DND-41 (cell line): ENCODE results near the gene RTN4RL1.

Experiments
- ATAC-seq: fragments of 200-7000 bp; cut with Tn5 transposase; 3 replicates; pipeline ENCODE4 v1.9.1; 2021; ENCODE audit warnings: low read depth; ENCODE audit not compliant: insufficient read depth
- DNase-seq: peaks from one replicate; pipeline ENCODE4 v3.0.0-alpha.2; 2020
- H2AFZ ChIP-seq: 2 replicates; pipeline ENCODE4 v1.6.0; 2012; ENCODE audit warnings: low read depth, low read length
- H3K27ac ChIP-seq: 2 replicates; pipeline ENCODE4 v1.5.1; 2012; ENCODE audit warnings: low read length, inconsistent platforms
- H3K27me3 ChIP-seq: fragments of 200-600 bp; sonication (generic); 2 replicates; pipeline ENCODE4 v1.6.0; 2012; ENCODE audit warnings: low read length, mild to moderate bottlenecking, inconsistent platforms; ENCODE audit not compliant: insufficient read depth, poor library complexity
- H3K36me3 ChIP-seq: 2 replicates; pipeline ENCODE4 v1.5.1; 2012; ENCODE audit warnings: low read length, inconsistent platforms; ENCODE audit not compliant: insufficient read depth
- H3K4me1 ChIP-seq: 2 replicates; pipeline ENCODE4 v1.5.1; 2012; ENCODE audit warnings: mild to moderate bottlenecking, low read length; ENCODE audit not compliant: insufficient read depth
- H3K4me2 ChIP-seq: 2 replicates; pipeline ENCODE4 v1.6.0; 2012; ENCODE audit warnings: mild to moderate bottlenecking, moderate library complexity, low read length, inconsistent platforms; ENCODE audit not compliant: insufficient read depth
- H3K4me3 ChIP-seq, 2 experiments: fragments of 200-600 bp in 1 of 2; shearing (Covaris generic) in 1 of 2; 2 replicates each; pipeline ENCODE4 v1.5.1; 2012 to 2016; ENCODE audit warnings: inconsistent platforms in 2 of 2, low read length in 2 of 2, mild to moderate bottlenecking in 2 of 2, low read depth in 1 of 2, moderate library complexity in 1 of 2
- H3K79me2 ChIP-seq: 2 replicates; pipeline ENCODE4 v1.6.0; 2012; ENCODE audit warnings: low read length, inconsistent platforms; ENCODE audit not compliant: insufficient read depth
- H3K9ac ChIP-seq: 2 replicates; pipeline ENCODE4 v1.6.0; 2012; ENCODE audit warnings: low read depth, mild to moderate bottlenecking, inconsistent platforms, low read length, moderate library complexity
- H3K9me3 ChIP-seq: 2 replicates; pipeline ENCODE4 v1.5.1; 2012; ENCODE audit warnings: low read length, moderate library complexity, mild to moderate bottlenecking, inconsistent platforms; ENCODE audit not compliant: insufficient read depth, severe bottlenecking
- H4K20me1 ChIP-seq: 2 replicates; pipeline ENCODE4 v1.6.0; 2012; ENCODE audit warnings: low read length; ENCODE audit not compliant: insufficient read depth
- EZH2 ChIP-seq: IDR thresholded peaks from 3 replicates; pipeline ENCODE4 v1.6.1; 2012; ENCODE audit warnings: borderline replicate concordance, low read depth, mild to moderate bottlenecking, moderate library complexity, low read length, inconsistent platforms; ENCODE audit not compliant: severe bottlenecking
- TF ChIP-seq, protein P1 (sequence below): IDR thresholded peaks from 2 replicates; pipeline ENCODE4 v1.5.1; 2012; ENCODE audit warnings: borderline replicate concordance, low read length, moderate library complexity, mild to moderate bottlenecking; ENCODE audit not compliant: poor library complexity, severe bottlenecking; ENCODE audit errors: extremely low read depth

Gene RTN4RL1

GRCh38 chr17:2022647-2023240 is 2.4 kb downstream of the RTN4RL1 start:
- H3K79me2 ChIP-seq = no peaks in the 10 kb centered on the region
- no peak overlapping the region for H3K9ac ChIP-seq
- H3K4me1 ChIP-seq = peaks cover 17% of the 10 kb centered on the region
- peaks cover 63% of the 10 kb centered on the region for H3K27me3 ChIP-seq
- no peak for ATAC-seq
- no peaks in the 10 kb centered on the region for H3K36me3 ChIP-seq
- H3K4me3 ChIP-seq = no peak overlapping the region
- H3K9me3 ChIP-seq = no peaks in the 10 kb centered on the region
- H4K20me1 ChIP-seq = no peaks in the 10 kb centered on the region; the same call in 1 of the 2 replicates
- TF ChIP-seq EZH2 = no peak
- TF ChIP-seq, protein P1, sequence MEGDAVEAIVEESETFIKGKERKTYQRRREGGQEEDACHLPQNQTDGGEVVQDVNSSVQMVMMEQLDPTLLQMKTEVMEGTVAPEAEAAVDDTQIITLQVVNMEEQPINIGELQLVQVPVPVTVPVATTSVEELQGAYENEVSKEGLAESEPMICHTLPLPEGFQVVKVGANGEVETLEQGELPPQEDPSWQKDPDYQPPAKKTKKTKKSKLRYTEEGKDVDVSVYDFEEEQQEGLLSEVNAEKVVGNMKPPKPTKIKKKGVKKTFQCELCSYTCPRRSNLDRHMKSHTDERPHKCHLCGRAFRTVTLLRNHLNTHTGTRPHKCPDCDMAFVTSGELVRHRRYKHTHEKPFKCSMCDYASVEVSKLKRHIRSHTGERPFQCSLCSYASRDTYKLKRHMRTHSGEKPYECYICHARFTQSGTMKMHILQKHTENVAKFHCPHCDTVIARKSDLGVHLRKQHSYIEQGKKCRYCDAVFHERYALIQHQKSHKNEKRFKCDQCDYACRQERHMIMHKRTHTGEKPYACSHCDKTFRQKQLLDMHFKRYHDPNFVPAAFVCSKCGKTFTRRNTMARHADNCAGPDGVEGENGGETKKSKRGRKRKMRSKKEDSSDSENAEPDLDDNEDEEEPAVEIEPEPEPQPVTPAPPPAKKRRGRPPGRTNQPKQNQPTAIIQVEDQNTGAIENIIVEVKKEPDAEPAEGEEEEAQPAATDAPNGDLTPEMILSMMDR = no peak
- H2AFZ ChIP-seq = no peak overlapping the region
- no peak overlapping the region for H3K27ac ChIP-seq
- no peak for DNase-seq
- H3K4me2 ChIP-seq = no peak overlapping the region

DNA sequence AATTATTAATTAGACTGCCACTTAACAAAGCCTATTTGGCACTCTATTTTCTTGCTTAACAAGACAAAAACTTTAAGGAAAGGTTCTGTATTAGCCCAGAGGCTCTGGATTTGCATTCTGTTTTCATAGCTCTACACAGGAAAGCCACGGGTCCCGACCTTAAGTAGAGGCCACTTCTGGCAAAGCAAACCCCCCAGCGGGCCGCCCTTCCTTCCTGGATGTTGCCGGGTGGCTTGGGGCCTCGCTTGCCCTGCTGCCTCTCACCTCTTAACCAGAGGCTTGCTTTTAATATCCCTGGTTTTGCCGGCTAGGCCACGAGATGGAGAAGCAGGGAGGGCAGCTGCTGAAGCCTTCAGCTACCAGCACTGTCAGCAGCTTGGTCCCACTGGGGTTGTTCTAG is 4.4 kb downstream of the RTN4RL1 start:
- Histone ChIP-seq H3K27me3 (peaks cover 56% of the 10 kb centered on the region), H3K4me1 (peaks cover 13% of the 10 kb centered on the region), H3K4me2 (no peak overlapping the region), H3K79me2 (no peaks in the 10 kb centered on the region), H3K4me3 (no peak overlapping the region), H3K36me3 (no peaks in the 10 kb centered on the region), H3K9ac (no peak overlapping the region), H4K20me1 (no peaks in the 10 kb centered on the region; the same call in 1 of the 2 replicates), H3K27ac (no peak overlapping the region), H2AFZ (no peak overlapping the region), H3K9me3 (no peaks in the 10 kb centered on the region)
- no peak for TF ChIP-seq EZH2
- TF ChIP-seq, protein P1 = no peak
- ATAC-seq (no peak), DNase-seq (no peak)

DNA sequence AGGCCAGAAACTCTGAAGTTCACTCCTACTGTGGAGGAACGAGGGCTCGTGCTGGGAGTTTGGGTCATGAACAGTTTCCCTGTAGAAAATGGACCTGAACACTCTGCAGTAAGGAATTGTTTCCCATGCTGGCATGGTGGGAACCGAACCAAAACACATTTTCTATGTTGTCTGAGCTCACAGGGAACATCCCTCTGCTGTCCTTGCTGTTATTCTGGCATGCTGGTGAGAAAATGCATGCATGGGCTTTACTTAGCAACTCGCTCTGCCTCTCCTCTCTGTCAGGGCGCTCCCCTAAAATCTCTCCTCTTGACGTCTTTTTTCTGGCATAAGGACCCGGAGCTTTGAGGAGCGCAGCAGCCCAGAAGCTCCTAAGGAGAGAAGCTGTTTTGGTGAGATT is 5.4 kb downstream of the RTN4RL1 start:
- Histone ChIP-seq H3K9ac (no peak overlapping the region), H3K9me3 (no peaks in the 10 kb centered on the region), H3K27ac (no peak overlapping the region), H3K4me2 (no peak overlapping the region), H3K79me2 (no peaks in the 10 kb centered on the region), H3K27me3 (peaks cover 46% of the 10 kb centered on the region), H2AFZ (no peak overlapping the region), H3K4me1 (peaks cover 5% of the 10 kb centered on the region), H4K20me1 (no peaks in the 10 kb centered on the region; the same call in 1 of the 2 replicates), H3K36me3 (no peaks in the 10 kb centered on the region), H3K4me3 (no peak overlapping the region)
- no peak for ATAC-seq
- TF ChIP-seq, protein P1 = no peak
- no peak for TF ChIP-seq EZH2
- DNase-seq = no peak
